Chondrocyte (in vitro differentiated cells): ENCODE data around the gene TMEM154. TPM values are rescaled to one million over a fixed set of nuclear protein-coding genes. Genes with fewer than 3 reads are reported as not detected.

ENCODE experiments used
- DNase-seq: peaks from one replicate; pipeline ENCODE4 v3.0.0; 2021; ENCODE audit warnings: mixed read lengths, low spot score
- H3K27ac Mint-ChIP-seq: one replicate; pipeline ENCODE4 v1.8.0; 2021; ENCODE audit warnings: mild to moderate bottlenecking, moderate library complexity, mixed read lengths; ENCODE audit not compliant: unreplicated experiment
- H3K27me3 Mint-ChIP-seq: 2 replicates; pipeline ENCODE4 v1.8.0; 2021; ENCODE audit warnings: low read depth, mixed read lengths
- H3K36me3 Mint-ChIP-seq: 2 replicates; pipeline ENCODE4 v1.8.0; 2021; ENCODE audit warnings: low read depth, mixed read lengths
- H3K4me1 Mint-ChIP-seq: 2 replicates; pipeline ENCODE4 v1.8.0; 2021; ENCODE audit warnings: low read depth, mild to moderate bottlenecking, mixed read lengths
- H3K4me3 Mint-ChIP-seq: one replicate; pipeline ENCODE4 v1.8.0; 2021; ENCODE audit warnings: mild to moderate bottlenecking, moderate library complexity, mixed read lengths; ENCODE audit not compliant: unreplicated experiment
- H3K9me3 Mint-ChIP-seq: 2 replicates; pipeline ENCODE4 v1.8.0; 2021; ENCODE audit warnings: low read depth, mixed read lengths
- total RNA-seq: library from RNA; stranded (reverse); gene quantifications from 3 replicates; pipeline ENCODE4 v1.2.1, GENCODE V29; 2021
- TF ChIP-seq, protein P1 (sequence below): fragments of 200-600 bp; sonication (generic); IDR thresholded peaks from 2 replicates; pipeline ENCODE4 v1.5.0; 2021; ENCODE audit warnings: antibody characterized with exemption, mild to moderate bottlenecking, moderate library complexity

Gene TMEM154
- total RNA-seq, 1 donor from 2014 or later = 2.2 TPM

DNA sequence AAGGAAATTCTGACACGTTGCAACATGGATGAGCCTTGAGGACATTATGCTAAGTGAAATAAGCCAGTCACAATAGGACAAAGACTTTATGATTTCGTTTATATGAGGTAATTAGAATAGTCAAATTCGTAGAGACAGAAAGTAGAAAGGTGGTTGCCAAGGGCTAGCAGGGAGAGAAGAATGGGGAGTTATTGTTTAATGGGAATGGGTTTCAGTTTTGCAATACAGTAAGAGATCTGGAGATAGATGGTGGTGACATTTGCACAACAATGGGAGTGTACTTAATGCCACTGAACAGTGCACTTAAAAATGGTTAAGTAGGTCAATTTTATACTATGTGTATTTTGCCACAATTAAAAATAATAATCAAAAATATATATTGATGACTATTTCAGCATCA lies 43.4 kb upstream of the TMEM154 start:
- Mint-ChIP-seq H3K27me3 (peaks cover 25% of the 10 kb centered on the region), H3K9me3 (no peaks in the 10 kb centered on the region), H3K36me3 (peaks cover 2% of the 10 kb centered on the region), H3K27ac (no peak overlapping the region), H3K4me1 (no peaks in the 10 kb centered on the region), H3K4me3 (no peak overlapping the region)
- TF ChIP-seq, protein P1, sequence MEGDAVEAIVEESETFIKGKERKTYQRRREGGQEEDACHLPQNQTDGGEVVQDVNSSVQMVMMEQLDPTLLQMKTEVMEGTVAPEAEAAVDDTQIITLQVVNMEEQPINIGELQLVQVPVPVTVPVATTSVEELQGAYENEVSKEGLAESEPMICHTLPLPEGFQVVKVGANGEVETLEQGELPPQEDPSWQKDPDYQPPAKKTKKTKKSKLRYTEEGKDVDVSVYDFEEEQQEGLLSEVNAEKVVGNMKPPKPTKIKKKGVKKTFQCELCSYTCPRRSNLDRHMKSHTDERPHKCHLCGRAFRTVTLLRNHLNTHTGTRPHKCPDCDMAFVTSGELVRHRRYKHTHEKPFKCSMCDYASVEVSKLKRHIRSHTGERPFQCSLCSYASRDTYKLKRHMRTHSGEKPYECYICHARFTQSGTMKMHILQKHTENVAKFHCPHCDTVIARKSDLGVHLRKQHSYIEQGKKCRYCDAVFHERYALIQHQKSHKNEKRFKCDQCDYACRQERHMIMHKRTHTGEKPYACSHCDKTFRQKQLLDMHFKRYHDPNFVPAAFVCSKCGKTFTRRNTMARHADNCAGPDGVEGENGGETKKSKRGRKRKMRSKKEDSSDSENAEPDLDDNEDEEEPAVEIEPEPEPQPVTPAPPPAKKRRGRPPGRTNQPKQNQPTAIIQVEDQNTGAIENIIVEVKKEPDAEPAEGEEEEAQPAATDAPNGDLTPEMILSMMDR = no peak
- no peak for DNase-seq

DNA sequence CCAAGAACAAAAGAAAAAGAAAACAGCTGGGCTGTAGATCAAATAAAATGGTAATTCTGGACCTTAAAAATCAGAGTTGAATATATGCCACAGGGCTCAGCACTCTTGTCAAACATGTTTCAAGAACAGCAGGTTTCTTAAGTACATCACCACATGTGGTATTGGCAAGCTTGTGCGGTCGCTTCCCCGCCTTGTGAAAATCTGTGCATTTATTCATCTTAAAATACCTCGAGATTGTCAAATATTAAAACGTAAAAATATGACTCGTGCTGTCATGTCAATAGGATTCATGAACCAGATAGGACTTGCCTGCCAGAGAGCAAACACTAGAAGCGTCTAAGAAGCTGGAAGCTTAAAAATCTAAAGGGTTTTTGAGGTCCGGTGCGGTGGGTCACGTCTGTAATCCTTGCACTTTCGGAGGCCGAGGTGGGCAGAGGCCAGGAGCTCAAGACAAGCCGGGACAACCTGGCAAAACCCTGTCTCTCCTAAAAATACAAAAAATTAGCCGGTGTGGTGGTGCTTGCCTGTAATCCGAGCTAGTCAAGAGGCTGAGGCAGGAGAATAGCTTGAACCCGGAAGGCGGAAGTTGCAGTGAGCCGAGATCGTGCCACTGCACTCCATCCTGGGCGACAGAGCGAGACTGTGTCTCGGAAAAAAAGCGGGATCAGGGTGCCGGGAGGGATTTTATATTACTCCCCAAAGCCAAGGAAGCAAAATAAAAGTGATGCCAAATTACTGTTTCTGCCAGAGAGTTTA lies 40.2 kb upstream of the TMEM154 start:
- no peak for DNase-seq
- no peaks in the 10 kb centered on the region for H3K4me1 Mint-ChIP-seq
- TF ChIP-seq, protein P1 = no peak
- no peak overlapping the region for H3K27ac Mint-ChIP-seq
- H3K36me3 Mint-ChIP-seq = peaks cover 2% of the 10 kb centered on the region
- H3K4me3 Mint-ChIP-seq = no peak overlapping the region
- peaks cover 4% of the 10 kb centered on the region for H3K9me3 Mint-ChIP-seq
- peaks cover 17% of the 10 kb centered on the region for H3K27me3 Mint-ChIP-seq

DNA sequence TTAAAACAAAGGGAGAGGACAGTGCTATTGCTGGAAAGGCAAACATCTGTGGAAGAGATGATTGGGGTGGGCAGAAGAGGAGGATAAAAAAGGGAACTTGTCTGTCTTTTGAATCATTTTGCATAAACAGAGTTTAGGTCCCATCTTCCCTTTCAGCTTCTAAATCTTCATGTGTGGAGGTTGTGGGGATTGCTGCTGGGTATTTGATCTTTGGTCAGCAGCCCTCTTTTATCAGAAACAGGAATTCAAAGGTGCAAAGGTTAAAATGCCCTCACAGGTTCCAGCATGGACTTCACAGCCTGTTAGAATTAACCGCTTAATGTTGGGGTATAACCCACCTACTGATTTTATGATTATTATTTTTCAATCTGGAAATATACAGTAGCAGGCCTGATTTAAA lies 39.5 kb upstream of the TMEM154 start:
- no peak overlapping the region for H3K27ac Mint-ChIP-seq
- no peaks in the 10 kb centered on the region for H3K4me1 Mint-ChIP-seq
- peaks cover 2% of the 10 kb centered on the region for H3K36me3 Mint-ChIP-seq
- TF ChIP-seq, protein P1 = no peak
- peaks cover 8% of the 10 kb centered on the region for H3K9me3 Mint-ChIP-seq
- DNase-seq = no peak
- H3K4me3 Mint-ChIP-seq = no peak overlapping the region
- H3K27me3 Mint-ChIP-seq = peaks cover 17% of the 10 kb centered on the region

DNA sequence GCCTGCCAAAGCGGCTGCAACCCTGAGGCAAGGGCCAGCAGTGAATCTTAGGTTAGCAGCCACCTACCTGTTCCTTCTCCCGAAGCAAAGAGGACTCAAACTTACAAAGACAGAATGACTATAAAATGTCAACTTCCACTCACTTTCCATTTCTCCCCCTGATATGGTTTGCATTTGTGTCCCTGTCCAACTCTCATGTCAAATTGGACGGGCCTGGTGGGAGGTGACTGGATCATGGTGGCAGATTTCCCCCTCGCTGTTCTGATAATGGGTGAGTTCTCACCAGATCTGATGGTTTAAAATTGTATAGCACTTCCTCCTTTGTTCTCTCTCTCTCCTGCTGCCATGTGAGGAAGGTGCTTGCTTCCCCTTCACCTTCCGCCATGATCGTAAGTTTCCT lies 35.3 kb upstream of the TMEM154 start:
- no peak overlapping the region for H3K4me3 Mint-ChIP-seq

DNA sequence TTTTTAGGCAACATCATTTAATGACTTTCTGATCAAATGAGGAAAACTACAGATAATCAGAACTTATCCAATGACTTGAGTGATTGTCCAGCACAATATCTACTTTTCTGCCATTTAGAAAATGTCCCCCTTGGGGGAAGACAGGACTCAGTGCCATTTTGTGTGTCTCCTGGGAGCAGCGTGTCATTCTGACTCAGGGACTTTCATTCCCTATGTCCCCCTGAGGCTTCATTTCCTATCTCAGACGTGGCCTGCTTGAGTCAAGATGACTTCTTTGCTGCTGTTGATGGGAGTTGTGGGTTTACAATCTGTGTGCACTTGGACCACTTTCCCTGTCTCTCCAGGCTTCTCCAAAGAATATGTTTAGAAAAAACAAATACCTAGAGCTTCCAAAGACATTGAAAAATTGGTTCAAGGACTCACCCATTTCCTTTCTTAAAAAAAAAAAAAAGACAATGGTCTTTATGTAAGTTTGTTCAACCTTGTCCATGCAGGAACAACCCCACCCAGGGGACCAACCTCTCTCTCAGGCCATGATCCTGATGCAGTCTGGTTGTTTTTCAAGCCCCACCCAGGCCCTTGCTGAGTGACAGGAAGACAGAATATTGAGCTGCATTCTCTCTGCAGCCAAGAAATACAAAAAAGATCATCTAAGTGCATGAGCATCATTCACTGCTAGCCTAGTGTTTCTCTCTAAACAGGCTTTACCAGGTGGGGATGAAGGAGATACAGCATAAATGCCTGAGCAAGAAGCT lies 34.3 kb upstream of the TMEM154 start:
- Mint-ChIP-seq H3K9me3 (peaks cover 8% of the 10 kb centered on the region), H3K27ac (no peak overlapping the region), H3K4me3 (no peak overlapping the region), H3K36me3 (peaks cover 2% of the 10 kb centered on the region), H3K27me3 (peaks cover 10% of the 10 kb centered on the region), H3K4me1 (no peaks in the 10 kb centered on the region)
- DNase-seq = no peak
- TF ChIP-seq, protein P1 = no peak

More for the DNA sequence above, 35.3 kb upstream of the TMEM154 start:
- H3K27ac Mint-ChIP-seq = no peak overlapping the region
- peaks cover 15% of the 10 kb centered on the region for H3K27me3 Mint-ChIP-seq
- H3K36me3 Mint-ChIP-seq = peaks cover 2% of the 10 kb centered on the region
- TF ChIP-seq, protein P1 = no peak
- H3K4me1 Mint-ChIP-seq = no peaks in the 10 kb centered on the region
- H3K9me3 Mint-ChIP-seq = peaks cover 8% of the 10 kb centered on the region
- DNase-seq = no peak
